Erythroblast (primary cell): ENCODE results near the gene GLA.

ENCODE experiments used
- GATA1 ChIP-seq: IDR thresholded peaks from 2 replicates; pipeline ENCODE4 v1.6.1; 2011; ENCODE audit warnings: low read depth, mild to moderate bottlenecking, control low read depth, low read length, moderate library complexity
- POLR2A ChIP-seq: IDR thresholded peaks from 2 replicates; pipeline ENCODE4 v1.6.1; 2011; ENCODE audit warnings: mild to moderate bottlenecking, low read length

DNA sequence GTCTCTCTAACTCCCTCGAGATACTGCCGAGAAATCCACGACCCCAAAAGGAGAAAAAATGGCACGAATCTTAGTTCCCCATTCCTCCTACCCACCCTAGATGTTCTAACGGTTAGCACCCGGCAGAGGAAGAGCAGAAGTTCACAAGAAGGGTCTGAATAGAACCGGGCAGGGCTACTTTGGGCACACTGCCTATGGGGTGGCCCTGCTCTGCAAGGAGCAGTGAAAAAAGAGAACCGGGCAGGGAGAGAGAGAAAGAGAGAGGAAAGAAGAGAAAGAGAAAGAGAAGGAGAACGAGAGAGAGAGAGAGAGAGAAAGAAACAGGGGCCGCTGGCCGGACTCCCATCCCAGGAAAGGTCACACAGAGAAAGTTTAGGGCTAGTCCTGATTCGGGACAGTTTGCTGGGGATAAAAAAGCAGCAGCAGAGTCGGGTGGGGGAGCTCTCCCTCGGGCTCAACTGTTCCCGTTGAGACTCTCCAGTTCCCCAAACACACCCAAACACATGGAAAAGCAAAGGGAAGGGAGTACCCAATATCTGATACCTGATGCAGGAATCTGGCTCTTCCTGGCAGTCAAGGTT is 468 bp downstream of the GLA start:
- TF ChIP-seq POLR2A = no peak
- no peak for TF ChIP-seq GATA1
